HL-60 (cell line): ENCODE results near the gene SFT2D1.

Source experiments
- GABPA ChIP-seq: IDR thresholded peaks from 2 replicates; pipeline ENCODE4 v1.6.1; 2012; ENCODE audit warnings: low read depth
- POLR2AphosphoS5 ChIP-seq: IDR thresholded peaks from 2 replicates; pipeline ENCODE4 v1.6.1; 2012; ENCODE audit warnings: low read depth
- TF ChIP-seq, protein P1 (sequence below): IDR thresholded peaks from 2 replicates; pipeline ENCODE4 v1.6.1; 2012; ENCODE audit warnings: low read depth; ENCODE audit not compliant: insufficient replicate concordance
- TF ChIP-seq, protein P2 (sequence below): IDR thresholded peaks from one replicate; pipeline ENCODE4 v1.5.1; 2011; ENCODE audit warnings: low read length, control low read depth, inconsistent platforms; ENCODE audit not compliant: insufficient read depth

DNA sequence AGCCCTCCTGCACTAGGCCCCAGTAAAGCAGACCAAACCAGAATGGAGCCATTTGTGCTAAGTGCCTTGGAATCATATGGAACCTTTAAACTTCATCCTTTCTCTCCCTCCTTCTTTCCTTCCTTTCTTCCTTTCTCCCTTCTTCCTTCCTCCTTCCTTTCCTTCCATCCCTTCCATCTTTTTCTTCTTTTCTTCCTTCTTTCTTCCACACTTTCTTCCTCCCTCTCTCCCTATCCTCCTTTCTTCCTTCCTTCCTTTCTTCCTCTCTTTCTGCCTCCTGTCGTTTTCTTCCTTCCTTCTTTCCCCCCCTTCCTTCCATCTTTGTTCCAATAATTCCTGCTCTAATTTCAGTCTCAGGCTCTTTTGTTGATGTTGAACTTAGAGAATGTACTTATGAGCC, 11.2 kb upstream of the SFT2D1 start:
- TF ChIP-seq GABPA (no peak), POLR2AphosphoS5 (no peak)
- TF ChIP-seq, protein P1, sequence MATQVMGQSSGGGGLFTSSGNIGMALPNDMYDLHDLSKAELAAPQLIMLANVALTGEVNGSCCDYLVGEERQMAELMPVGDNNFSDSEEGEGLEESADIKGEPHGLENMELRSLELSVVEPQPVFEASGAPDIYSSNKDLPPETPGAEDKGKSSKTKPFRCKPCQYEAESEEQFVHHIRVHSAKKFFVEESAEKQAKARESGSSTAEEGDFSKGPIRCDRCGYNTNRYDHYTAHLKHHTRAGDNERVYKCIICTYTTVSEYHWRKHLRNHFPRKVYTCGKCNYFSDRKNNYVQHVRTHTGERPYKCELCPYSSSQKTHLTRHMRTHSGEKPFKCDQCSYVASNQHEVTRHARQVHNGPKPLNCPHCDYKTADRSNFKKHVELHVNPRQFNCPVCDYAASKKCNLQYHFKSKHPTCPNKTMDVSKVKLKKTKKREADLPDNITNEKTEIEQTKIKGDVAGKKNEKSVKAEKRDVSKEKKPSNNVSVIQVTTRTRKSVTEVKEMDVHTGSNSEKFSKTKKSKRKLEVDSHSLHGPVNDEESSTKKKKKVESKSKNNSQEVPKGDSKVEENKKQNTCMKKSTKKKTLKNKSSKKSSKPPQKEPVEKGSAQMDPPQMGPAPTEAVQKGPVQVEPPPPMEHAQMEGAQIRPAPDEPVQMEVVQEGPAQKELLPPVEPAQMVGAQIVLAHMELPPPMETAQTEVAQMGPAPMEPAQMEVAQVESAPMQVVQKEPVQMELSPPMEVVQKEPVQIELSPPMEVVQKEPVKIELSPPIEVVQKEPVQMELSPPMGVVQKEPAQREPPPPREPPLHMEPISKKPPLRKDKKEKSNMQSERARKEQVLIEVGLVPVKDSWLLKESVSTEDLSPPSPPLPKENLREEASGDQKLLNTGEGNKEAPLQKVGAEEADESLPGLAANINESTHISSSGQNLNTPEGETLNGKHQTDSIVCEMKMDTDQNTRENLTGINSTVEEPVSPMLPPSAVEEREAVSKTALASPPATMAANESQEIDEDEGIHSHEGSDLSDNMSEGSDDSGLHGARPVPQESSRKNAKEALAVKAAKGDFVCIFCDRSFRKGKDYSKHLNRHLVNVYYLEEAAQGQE, result no peak
- TF ChIP-seq, protein P2, sequence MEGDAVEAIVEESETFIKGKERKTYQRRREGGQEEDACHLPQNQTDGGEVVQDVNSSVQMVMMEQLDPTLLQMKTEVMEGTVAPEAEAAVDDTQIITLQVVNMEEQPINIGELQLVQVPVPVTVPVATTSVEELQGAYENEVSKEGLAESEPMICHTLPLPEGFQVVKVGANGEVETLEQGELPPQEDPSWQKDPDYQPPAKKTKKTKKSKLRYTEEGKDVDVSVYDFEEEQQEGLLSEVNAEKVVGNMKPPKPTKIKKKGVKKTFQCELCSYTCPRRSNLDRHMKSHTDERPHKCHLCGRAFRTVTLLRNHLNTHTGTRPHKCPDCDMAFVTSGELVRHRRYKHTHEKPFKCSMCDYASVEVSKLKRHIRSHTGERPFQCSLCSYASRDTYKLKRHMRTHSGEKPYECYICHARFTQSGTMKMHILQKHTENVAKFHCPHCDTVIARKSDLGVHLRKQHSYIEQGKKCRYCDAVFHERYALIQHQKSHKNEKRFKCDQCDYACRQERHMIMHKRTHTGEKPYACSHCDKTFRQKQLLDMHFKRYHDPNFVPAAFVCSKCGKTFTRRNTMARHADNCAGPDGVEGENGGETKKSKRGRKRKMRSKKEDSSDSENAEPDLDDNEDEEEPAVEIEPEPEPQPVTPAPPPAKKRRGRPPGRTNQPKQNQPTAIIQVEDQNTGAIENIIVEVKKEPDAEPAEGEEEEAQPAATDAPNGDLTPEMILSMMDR, result no peak
